K562 (cell line): Measurements from ENCODE around the gene SCN8A. TPM values are rescaled to one million over a fixed set of nuclear protein-coding genes. Genes with fewer than 3 reads are reported as not detected.

Source experiments
- ATAC-seq: fragments of 200-7000 bp; cut with Tn5 transposase; 3 replicates; pipeline ENCODE4 v1.9.1; 2020; ENCODE audit warnings: moderate library complexity
- BruUV-seq: library from RNA; stranded (reverse); fragments of 400-500 nt; replicated peaks from 2 replicates; lab custom pipeline; 2021; lab: Mats Ljungman, UMichigan
- CTCF ChIA-PET: fragments of 300-600 bp; formaldehyde crosslinking; extraction: SDS; loops from one replicate; lab custom pipeline; 2021; ENCODE audit warnings: low intra/inter-chr PET ratio; lab: Yijun Ruan, JAX
- POLR2A ChIA-PET: fragments of 300-600, 350-650 bp; sonication (Branson Sonifier 250); formaldehyde crosslinking; extraction: SDS; loops from one replicate; lab custom pipeline; 2021; ENCODE audit warnings: antibody characterized with exemption, inconsistent platforms; lab: Yijun Ruan, JAX
- DNase-seq, 4 experiments: peaks; one replicate each; pipeline versions ENCODE4 v3.0.0 to v3.0.0-alpha.2; 2011 to 2018; ENCODE audit warnings: low spot score in 3 of 4, mixed read lengths in 3 of 4; ENCODE audit errors: extremely low read depth in 1 of 4
- FAIRE-seq: peaks from 2 replicates; lab custom pipeline; 2011; peaks lifted over from hg19 to GRCh38; lab: Jason Lieb, UNC
- H2AFZ ChIP-seq: 2 replicates; pipeline ENCODE4 v1.6.0; 2011; ENCODE audit warnings: low read depth, low read length, control low read depth, inconsistent platforms
- H3K27ac ChIP-seq: fragments of 200-600 bp; 3 replicates; pipeline ENCODE4 v1.8.0; 2011; ENCODE audit warnings: low read depth, mild to moderate bottlenecking, control low read depth, inconsistent platforms, low read length, moderate library complexity, mixed read lengths; ENCODE audit errors: extremely low read depth
- H3K27me3 ChIP-seq, 2 experiments: fragments of 300-600 bp in 1 of 2; 2 replicates in 1 of 2; 3 replicates in 1 of 2; pipeline versions ENCODE4 v1.6.0 to v1.8.0; 2011; ENCODE audit warnings: inconsistent platforms in 2 of 2, low read length in 2 of 2, mild to moderate bottlenecking in 1 of 2, mixed read lengths in 1 of 2, moderate library complexity in 1 of 2; ENCODE audit not compliant: control insufficient read depth in 2 of 2, insufficient read depth in 2 of 2
- H3K36me3 ChIP-seq: fragments of 300-600 bp; 3 replicates; pipeline ENCODE4 v1.8.0; 2011; ENCODE audit warnings: mild to moderate bottlenecking, low read length, inconsistent platforms; ENCODE audit not compliant: control insufficient read depth, insufficient read depth
- H3K4me1 ChIP-seq, 2 experiments: fragments of 200-600 bp in 1 of 2; replicated peaks in 1 of 2; 2 replicates in 1 of 2; 3 replicates in 1 of 2; pipeline versions ENCODE4 v1.5.1 to v1.8.0; 2011; ENCODE audit warnings: inconsistent platforms in 2 of 2, low read length in 2 of 2, mild to moderate bottlenecking in 1 of 2, mixed read lengths in 1 of 2, moderate library complexity in 1 of 2; ENCODE audit not compliant: control insufficient read depth in 2 of 2, insufficient read depth in 2 of 2
- H3K4me2 ChIP-seq: 2 replicates; pipeline ENCODE4 v1.6.1; 2011; ENCODE audit warnings: low read length, control low read depth, inconsistent platforms, mixed read lengths; ENCODE audit not compliant: insufficient read depth
- H3K4me3 ChIP-seq: fragments of 200-600 bp; sonication (generic), shearing (Covaris generic); 2 replicates; pipeline ENCODE4 v1.5.1; 2016; ENCODE audit warnings: control low read depth, inconsistent platforms
- H3K79me2 ChIP-seq: fragments of 200-600 bp; 3 replicates; pipeline ENCODE4 v1.8.0; 2011; ENCODE audit warnings: low read length, inconsistent platforms; ENCODE audit not compliant: control insufficient read depth, insufficient read depth
- H3K9ac ChIP-seq, 2 experiments: 2 replicates each; pipeline versions ENCODE4 v1.6.0 to v1.6.1; 2011; ENCODE audit warnings: low read depth in 2 of 2, low read length in 2 of 2, control low read depth in 1 of 2, inconsistent platforms in 1 of 2, mild to moderate bottlenecking in 1 of 2, mixed read lengths in 1 of 2; ENCODE audit not compliant: insufficient read depth in 1 of 2
- H3K9me1 ChIP-seq: one replicate; pipeline ENCODE4 v1.6.0; 2011; ENCODE audit warnings: inconsistent platforms, mild to moderate bottlenecking, low read length, moderate library complexity; ENCODE audit not compliant: control insufficient read depth, insufficient read depth
- H3K9me3 ChIP-seq: replicated peaks from 2 replicates; pipeline ENCODE4 v1.5.1; 2011; ENCODE audit warnings: low read depth, low read length, inconsistent platforms; ENCODE audit not compliant: control insufficient read depth, insufficient read depth
- H4K20me1 ChIP-seq: replicated peaks from 2 replicates; pipeline ENCODE4 v1.6.1; 2011; ENCODE audit warnings: low read length, inconsistent platforms, mixed read lengths; ENCODE audit not compliant: control insufficient read depth, insufficient read depth
- CBX3 ChIP-seq, 2 experiments: IDR thresholded peaks; 1 replicate in 1 of 2; 2 replicates in 1 of 2; pipeline ENCODE4 v1.6.1; 2012; ENCODE audit warnings: inconsistent platforms in 2 of 2, low read length in 2 of 2, borderline replicate concordance in 1 of 2, control low read depth in 1 of 2
- COPS2 ChIP-seq: fragments of 450-650 bp; conservative IDR thresholded peaks from 2 replicates; pipeline ENCODE4 v1.6.1; 2016; ENCODE audit warnings: mild to moderate bottlenecking, moderate library complexity
- CTBP1 ChIP-seq: fragments of 450-650 bp; IDR thresholded peaks from 2 replicates; pipeline ENCODE4 v1.6.1; 2016; ENCODE audit warnings: borderline replicate concordance
- EWSR1 ChIP-seq: fragments of 450-650 bp; IDR thresholded peaks from 2 replicates; pipeline ENCODE4 v1.6.1; 2018; ENCODE audit warnings: borderline replicate concordance, mild to moderate bottlenecking, low read depth, moderate library complexity; ENCODE audit not compliant: partially characterized antibody
- MYBL2 ChIP-seq, 2 experiments: fragments of 450-650 bp in 1 of 2; sonication (generic) in 1 of 2; formaldehyde crosslinking in 1 of 2; IDR thresholded peaks; 2 replicates each; pipeline versions ENCODE4 v1.6.1 to v1.8.1; 2017 to 2022; ENCODE audit warnings: borderline replicate concordance in 1 of 2, inconsistent platforms in 1 of 2, low read depth in 1 of 2, mild to moderate bottlenecking in 1 of 2, missing genetic modification reagents in 1 of 2, moderate library complexity in 1 of 2
- NFE2 ChIP-seq: IDR thresholded peaks from 2 replicates; pipeline ENCODE4 v1.6.1; 2014; ENCODE audit warnings: antibody characterized with exemption, low read depth
- SP2 ChIP-seq: IDR thresholded peaks from 2 replicates; pipeline ENCODE4 v1.6.1; 2011; ENCODE audit warnings: mild to moderate bottlenecking, low read depth, low read length, moderate library complexity; ENCODE audit not compliant: poor library complexity, severe bottlenecking; ENCODE audit errors: extremely low read depth
- TAF15 ChIP-seq: fragments of 200-400 bp; formaldehyde crosslinking; IDR thresholded peaks from 2 replicates; pipeline ENCODE4 v1.6.1; 2017; ENCODE audit warnings: mild to moderate bottlenecking, low read depth, low read length, moderate library complexity
- TSC22D4 ChIP-seq: fragments of 450-650 bp; IDR thresholded peaks from 2 replicates; pipeline ENCODE4 v1.6.1; 2016; ENCODE audit warnings: missing genetic modification characterization, missing biosample characterization, control low read depth
- ZFP36 ChIP-seq: fragments of 150-350 bp; IDR thresholded peaks from 2 replicates; pipeline ENCODE4 v1.6.1; 2018; ENCODE audit warnings: low read length, low read depth; ENCODE audit not compliant: partially characterized antibody
- ZNF324 ChIP-seq: fragments of 250-450 bp; sonication (Bioruptor Pico); IDR thresholded peaks from 2 replicates; pipeline ENCODE4 v1.4.0; 2020; ENCODE audit warnings: mild to moderate bottlenecking
- WGBS: fragments of 100-300 bp; shearing (Covaris generic); methylation state at CpG from one replicate; pipeline ENCODE4 v1.1.6; 2016; ENCODE audit warnings: low coverage, mixed read lengths; ENCODE audit not compliant: insufficient coverage; ENCODE audit errors: missing lambda C conversion rate; 5-methylcytosine and 5-hydroxymethylcytosine counted together
- in situ Hi-C: fragments of 300-500 bp; cut with MboI; formaldehyde crosslinking; loops from 4 replicates; pipeline ENCODE4 v1.15.0; 2018; ENCODE audit warnings: inconsistent platforms, mixed read lengths
- intact Hi-C: fragments of 100-400 bp; cut with micrococcal nuclease; formaldehyde crosslinking; loops from 2 replicates; pipeline ENCODE4 v1.14.2; 2022
- polyA plus RNA-seq, 8 experiments: library from polyadenylated mRNA; depleted of rRNA in 4 of 8; stranded (reverse) in 5 of 8; unstranded in 3 of 8; fragments of >200 nt; fragmentation: Nextera tagmentation in 2 of 8; fragmentation: Illumina TruSeq in 1 of 8; extraction: Ambion mirVana in 2 of 8; extraction: Trizol in 1 of 8; gene quantifications; 2 replicates each; pipeline versions ENCODE4 v1.2.1 to v1.2.3, GENCODE V29; 2011 to 2014; ENCODE audit warnings: inconsistent platforms in 1 of 8, missing spikeins in 1 of 8
- total RNA-seq, 7 experiments: library from RNA; depleted of rRNA in 6 of 7; stranded (reverse); fragments of >200 nt in 6 of 7; fragmentation: Illumina TruSeq in 2 of 7; extraction: Trizol in 2 of 7; gene quantifications; 2 replicates each; pipeline versions ENCODE4 v1.2.1 to v1.2.3, GENCODE V29; 2011 to 2021; ENCODE audit warnings: low replicate concordance in 1 of 7
- TF ChIP-seq, protein P1 (sequence below): sonication (generic); formaldehyde crosslinking; IDR thresholded peaks from 2 replicates; pipeline ENCODE4 v1.8.0; 2022; ENCODE audit warnings: missing genetic modification reagents, mild to moderate bottlenecking, moderate library complexity, borderline replicate concordance

The SCN8A gene
- total and polyA plus RNA-seq, 9 of the 15 experiments (the other 6 are each of a cell fraction or from before 2014, with no cell fraction given): 0.03 to 0.29 (median 0.15) TPM; not detected in 1

DNA sequence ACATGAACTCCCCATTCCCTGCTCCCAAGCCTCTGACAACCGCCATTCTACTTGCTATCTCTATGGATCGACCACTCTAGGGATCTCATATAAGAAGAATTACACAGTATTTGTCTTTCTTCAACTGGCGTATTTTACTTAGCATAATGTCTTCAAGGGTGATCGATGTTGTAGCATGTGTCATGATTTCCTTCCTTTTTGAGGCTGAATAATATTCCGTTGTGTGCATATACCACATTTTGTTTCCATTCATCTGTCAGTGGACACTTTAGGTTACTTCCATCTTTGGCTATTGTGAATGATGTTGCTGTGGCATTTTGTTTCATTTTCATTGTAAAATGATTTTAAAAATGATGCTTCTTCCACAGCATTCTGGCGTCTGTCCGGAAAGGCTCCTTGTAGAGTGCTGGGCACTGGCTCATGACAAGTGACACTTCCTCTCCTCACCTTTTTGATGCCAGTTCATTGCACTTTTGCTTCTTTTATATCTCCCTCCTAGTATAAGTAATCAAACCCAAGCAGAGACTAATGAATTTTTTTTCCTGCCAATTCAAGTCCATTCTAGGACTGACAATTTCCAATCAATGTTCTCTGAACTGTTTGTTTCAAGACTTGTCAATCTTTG, 39.3 kb downstream of the SCN8A start:
- in situ Hi-C loops: no loop called here
- POLR2A ChIA-PET: no interaction called here
- CTCF ChIA-PET: no interaction called here
- H3K27ac ChIP-seq: no peak overlapping the region
- H3K9me1 ChIP-seq: no peaks in the 10 kb centered on the region
- no peaks in the 10 kb centered on the region for H4K20me1 ChIP-seq
- 0% methylated on average over 7 of the region's 7 CpGs for WGBS
- no peaks in the 10 kb centered on the region for H3K79me2 ChIP-seq
- H3K27me3 ChIP-seq: peaks cover 0 to 4% of the 10 kb centered on the region in 2 experiments; a peak in 1 of 5 replicates
- FAIRE-seq (no peak), ATAC-seq (no peak), DNase-seq (no peak)
- no peaks in the 10 kb centered on the region for H3K4me1 ChIP-seq
- H3K9me3 ChIP-seq: no peaks in the 10 kb centered on the region
- no peak overlapping the region for H2AFZ ChIP-seq
- no peak overlapping the region for H3K4me2 ChIP-seq
- BruUV-seq: no TSS peak
- intact Hi-C loops: no loop called here
- no peak overlapping the region for H3K4me3 ChIP-seq
- TF ChIP-seq CTBP1 (no peak), ZFP36 (no peak), CBX3 (IDR thresholded peaks at IDR 0.05; ENCODE audit: borderline replicate concordance in 1 of 2, low read length in 2 of 2) (no peak), TSC22D4 (tag) (no peak), COPS2 (no peak), MYBL2 (IDR thresholded peaks at IDR 0.05; ENCODE audit: low read depth) (no peak), MYBL2 (CRISPR knock-in tag; IDR thresholded peaks at IDR 0.05; ENCODE audit: borderline replicate concordance) (no peak), EWSR1 (no peak), SP2 (no peak), TAF15 (no peak), NFE2 (no peak), ZNF324 (CRISPR knock-in tag) (no peak)
- TF ChIP-seq, protein P1, sequence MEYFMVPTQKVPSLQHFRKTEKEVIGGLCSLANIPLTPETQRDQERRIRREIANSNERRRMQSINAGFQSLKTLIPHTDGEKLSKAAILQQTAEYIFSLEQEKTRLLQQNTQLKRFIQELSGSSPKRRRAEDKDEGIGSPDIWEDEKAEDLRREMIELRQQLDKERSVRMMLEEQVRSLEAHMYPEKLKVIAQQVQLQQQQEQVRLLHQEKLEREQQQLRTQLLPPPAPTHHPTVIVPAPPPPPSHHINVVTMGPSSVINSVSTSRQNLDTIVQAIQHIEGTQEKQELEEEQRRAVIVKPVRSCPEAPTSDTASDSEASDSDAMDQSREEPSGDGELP (CRISPR knock-in tag): no peak
- no peaks in the 10 kb centered on the region for H3K36me3 ChIP-seq
- no peak overlapping the region for H3K9ac ChIP-seq
